Body of pancreas (tissue), 4 donors: ENCODE measurements around the gene DYNC2H1.

ENCODE experiments used
- POLR2A ChIP-seq, 3 donors: fragments of 450-650 bp; IDR thresholded peaks; one replicate each; pipeline ENCODE4 v1.6.1; 2016; ENCODE audit warnings: antibody characterized with exemption in 3 of 3, mild to moderate bottlenecking in 2 of 3
- TF ChIP-seq, protein P1 (sequence below), 7 experiments: fragments of 450-650 bp in 4 of 7; fragments of 200-600 bp in 3 of 7; sonication (generic) in 3 of 7; IDR thresholded peaks; one replicate each; pipeline ENCODE4 v1.5.1; 2016 to 2019; ENCODE audit warnings: antibody characterized with exemption in 7 of 7

DNA sequence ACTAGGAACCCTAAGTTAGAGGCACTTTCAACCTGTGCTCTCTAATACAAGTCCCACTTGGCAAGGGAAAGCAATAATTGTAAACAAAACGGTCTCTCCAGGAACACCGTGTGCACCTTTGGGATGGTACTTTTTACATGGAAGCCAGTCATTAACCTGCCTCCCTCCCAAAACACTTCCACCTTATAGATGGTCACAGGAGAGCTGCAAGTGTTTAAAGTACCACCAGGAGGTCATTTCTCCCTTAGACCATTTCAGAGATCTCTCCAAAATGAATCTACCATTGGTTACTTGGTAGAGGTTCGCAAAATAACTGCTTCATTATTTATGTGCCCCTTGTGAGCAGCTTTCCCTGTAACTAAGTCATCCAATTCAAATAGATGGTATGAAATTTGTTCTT, 375.3 kb downstream of the DYNC2H1 start:
- TF ChIP-seq, protein P1, sequence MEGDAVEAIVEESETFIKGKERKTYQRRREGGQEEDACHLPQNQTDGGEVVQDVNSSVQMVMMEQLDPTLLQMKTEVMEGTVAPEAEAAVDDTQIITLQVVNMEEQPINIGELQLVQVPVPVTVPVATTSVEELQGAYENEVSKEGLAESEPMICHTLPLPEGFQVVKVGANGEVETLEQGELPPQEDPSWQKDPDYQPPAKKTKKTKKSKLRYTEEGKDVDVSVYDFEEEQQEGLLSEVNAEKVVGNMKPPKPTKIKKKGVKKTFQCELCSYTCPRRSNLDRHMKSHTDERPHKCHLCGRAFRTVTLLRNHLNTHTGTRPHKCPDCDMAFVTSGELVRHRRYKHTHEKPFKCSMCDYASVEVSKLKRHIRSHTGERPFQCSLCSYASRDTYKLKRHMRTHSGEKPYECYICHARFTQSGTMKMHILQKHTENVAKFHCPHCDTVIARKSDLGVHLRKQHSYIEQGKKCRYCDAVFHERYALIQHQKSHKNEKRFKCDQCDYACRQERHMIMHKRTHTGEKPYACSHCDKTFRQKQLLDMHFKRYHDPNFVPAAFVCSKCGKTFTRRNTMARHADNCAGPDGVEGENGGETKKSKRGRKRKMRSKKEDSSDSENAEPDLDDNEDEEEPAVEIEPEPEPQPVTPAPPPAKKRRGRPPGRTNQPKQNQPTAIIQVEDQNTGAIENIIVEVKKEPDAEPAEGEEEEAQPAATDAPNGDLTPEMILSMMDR (IDR thresholded peaks at IDR 0.05), result no peak
- TF ChIP-seq POLR2A (IDR thresholded peaks at IDR 0.05), result no peak
